Daoy (cell line): Measurements from ENCODE around the gene COX4I1. TPM values are rescaled to one million over a fixed set of nuclear protein-coding genes. Genes with fewer than 3 reads are reported as not detected.
"Not testable (repeated sequence)": the region's sequence is repeated elsewhere in the genome, so short reads cannot be mapped to it uniquely, and the experiment has no call there.

Experiments
- DNase-seq: peaks from one replicate; pipeline ENCODE4 v3.0.0-alpha.2; 2015; ENCODE audit warnings: low read depth
- total RNA-seq: library from RNA; depleted of rRNA; stranded (reverse); fragments of >200 nt; shearing (Covaris generic); gene quantifications from 2 replicates; pipeline ENCODE4 v1.2.3, GENCODE V29; 2014

COX4I1 gene
- total RNA-seq, 1 experiment from 2014 or later: 540 TPM

DNA sequence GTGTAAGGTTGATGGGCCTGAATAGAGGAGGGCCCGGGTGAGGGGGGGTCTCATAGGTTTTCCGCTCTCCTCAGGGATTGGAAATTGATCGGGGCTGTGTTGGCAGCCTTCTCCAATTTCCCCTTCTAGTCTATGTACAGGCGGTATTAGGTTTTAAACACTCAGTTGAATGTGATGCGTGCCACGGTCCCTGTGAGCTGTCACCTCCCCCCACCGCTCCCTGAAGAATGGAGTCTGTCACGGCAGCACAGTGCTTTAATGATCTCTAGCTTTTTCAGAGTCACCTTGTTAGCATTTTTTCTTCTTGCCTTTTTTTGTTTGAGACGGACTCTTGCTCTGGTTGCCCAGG is 800 bp downstream of the COX4I1 start:
- DNase-seq: no peak

DNA sequence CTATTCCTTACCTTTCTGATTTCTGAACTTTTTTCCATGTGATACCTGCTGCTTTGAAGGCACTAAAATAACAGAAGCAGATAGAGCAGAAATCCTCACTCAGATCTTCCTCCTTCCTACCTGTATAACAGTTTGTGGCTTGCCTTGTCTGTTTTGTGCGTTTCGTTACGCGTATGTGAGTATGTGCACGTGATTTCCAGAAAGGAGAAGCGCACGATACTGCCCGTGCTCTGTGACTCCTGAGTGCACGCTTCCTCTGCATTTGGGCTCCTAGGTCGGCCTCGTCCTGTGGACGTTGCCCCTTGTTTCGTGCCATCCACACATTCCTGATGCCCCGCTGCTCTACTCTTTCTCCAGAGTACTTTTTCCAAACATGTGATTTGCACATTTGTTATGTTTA is 4.1 kb downstream of the COX4I1 start:
- no peak for DNase-seq

DNA sequence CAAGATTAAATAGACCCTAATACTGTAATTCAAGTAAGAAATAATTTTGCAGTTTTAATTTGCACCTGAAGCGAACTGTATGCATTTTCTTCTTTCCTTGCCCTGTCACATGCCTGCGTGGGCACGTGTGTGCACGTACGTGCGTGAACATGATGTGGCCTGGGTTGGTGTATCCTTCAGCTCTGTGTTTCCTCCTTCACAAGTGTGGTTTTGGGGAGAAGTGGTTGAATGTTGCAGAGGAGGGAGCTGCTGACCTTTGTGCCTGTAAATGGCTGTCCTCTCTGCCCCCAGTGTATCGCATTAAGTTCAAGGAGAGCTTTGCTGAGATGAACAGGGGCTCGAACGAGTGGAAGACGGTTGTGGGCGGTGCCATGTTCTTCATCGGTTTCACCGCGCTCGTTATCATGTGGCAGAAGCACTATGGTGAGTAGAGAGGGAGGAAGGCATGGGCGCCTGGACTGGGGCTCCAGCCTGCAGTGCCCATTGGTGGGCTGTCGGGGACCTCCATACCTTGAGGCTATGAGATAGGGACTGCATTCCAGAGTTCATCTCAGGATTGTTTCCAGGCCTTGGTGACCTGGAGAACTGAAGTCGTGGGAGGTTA is 6.0 kb downstream of the COX4I1 start:
- no peak for DNase-seq

DNA sequence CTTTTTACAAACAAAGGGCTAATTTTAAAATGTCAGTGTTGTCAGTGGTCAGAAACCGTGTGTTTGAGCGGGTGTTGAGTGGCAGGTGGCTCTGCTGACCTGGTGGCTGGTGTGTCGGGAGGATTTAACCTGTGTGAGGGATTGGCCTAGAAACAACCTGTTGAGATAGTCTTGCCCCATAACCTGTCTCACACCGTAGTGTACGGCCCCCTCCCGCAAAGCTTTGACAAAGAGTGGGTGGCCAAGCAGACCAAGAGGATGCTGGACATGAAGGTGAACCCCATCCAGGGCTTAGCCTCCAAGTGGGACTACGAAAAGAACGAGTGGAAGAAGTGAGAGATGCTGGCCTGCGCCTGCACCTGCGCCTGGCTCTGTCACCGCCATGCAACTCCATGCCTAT is 7.0 kb downstream of the COX4I1 start:
- no peak for DNase-seq

DNA sequence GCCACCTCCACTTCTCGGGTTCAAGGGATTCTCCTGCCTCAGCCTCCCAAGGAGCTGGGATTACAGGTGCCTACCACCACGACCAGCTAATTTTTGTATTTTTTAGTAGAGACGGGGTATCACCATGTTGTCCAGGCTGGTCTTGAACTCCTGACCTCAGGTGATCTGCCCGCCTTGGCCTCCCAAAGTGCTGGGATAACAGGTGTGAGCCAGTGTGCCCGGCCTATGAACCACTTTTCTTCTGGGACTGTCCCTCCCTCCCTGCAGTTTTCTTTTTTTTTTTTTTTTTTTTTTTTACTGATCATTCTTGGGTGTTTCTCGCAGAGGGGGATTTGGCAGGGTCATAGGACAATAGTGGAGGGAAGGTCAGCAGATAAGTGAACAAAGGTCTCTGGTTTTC is 7.8 kb downstream of the COX4I1 start:
- DNase-seq: not testable (repeated sequence)

DNA sequence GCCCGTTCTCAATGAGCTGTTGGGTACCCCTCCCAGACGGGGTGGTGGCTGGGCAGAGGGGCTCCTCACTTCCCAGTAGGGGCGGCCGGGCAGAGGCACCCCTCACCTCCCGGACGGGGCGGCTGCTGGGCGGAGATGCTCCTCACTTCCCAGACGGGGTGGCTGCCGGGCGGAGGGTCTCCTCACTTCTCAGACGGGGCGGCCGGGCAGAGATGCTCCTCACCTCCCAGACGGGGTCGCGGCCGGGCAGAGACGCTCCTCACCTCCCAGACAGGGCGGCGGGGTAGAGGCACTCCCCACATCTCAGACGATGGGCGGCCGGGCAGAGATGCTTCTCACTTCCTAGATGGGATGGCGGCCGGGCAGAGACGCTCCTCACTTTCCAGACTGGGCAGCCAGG is 8.6 kb downstream of the COX4I1 start:
- DNase-seq: not testable (repeated sequence)

DNA sequence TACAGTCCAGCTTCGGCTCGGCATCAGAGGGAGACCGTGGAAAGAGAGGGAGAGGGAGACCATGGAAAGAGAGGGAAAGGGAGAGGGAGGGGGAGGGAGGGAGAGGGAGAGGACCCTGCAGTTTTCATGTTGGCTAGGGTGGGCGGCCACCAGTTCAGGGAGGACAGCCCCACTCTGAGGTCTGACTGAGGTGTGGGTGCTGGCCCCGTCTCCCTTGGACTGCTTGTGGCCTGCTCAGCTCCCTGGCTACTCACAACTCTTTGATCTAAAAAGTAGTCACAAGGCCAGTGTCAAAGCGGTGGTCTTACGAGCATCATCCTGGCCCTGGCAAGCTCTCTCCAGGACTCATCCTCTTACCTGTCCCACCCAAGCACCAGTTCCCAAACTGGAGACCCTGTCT is 9.4 kb downstream of the COX4I1 start:
- no peak for DNase-seq

DNA sequence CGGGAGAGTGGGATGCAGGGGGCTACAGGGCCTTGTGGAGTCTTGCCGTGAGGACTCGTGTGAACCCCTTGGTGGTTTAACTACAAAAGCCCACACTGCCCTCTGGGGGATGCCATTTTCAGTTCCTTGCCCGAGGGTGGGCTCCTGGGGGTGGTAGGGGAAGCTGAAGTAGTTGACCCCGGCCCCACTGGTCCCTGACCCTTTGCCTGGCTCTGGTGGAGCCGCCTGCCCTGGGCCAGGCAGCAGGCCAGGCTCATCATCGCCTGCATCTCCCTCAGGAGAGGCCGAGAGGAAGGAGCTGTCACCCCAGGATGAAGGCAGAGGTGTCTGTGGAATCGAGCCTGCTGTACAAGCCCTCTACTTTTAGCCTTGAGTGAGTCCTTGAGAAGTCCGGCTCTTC is 10.2 kb downstream of the COX4I1 start:
- DNase-seq: no peak

DNA sequence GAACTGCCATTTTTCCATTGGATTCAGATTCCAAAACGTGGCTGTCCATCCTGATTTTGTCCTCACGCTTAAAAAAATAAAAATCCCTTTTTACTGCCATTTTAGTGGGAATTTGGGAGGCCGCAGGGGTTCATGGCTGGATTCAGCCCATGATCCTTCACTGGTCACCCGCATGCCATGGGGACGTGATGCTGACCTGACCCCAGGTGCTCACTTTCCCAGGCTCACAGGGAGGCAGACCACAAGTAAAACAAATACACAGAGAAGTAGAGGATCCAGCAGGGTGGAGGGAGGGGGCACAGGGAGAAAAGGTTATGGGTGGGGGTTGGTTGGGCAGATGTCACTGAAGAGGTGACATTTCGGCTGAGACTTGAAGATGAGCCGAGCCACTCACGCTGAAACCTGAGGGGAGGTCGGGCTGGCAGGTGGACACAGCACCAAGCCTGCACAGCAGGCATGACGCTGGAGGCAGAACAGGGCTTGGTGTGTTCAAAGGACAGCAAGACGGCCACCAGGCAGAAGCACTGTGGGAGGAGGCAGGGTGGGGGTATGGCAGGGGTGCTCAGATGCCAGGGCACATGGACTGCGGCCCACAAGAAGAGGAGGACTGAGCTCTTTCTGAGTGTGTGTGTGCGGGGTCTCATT is 10.7 kb downstream of the COX4I1 start:
- DNase-seq: no peak

DNA sequence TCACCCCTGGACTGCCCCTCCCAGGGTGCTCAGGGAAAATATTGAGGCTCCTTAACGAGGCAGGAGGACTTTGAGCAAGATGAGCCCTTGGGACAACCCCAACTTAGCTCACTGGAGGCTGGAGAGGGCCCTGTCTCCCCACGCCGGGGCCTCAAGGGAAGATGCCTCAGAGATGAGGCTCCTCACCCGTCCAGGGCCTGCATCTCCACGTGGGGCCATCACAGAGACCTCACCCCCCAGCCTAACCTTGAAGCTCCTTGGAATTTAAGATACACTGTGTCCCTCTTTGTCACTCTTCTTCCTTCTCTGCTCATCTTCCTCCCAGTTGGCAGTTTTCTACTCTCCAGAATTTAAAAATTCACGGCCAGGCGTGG is 11.2 kb downstream of the COX4I1 start:
- DNase-seq: no peak

DNA sequence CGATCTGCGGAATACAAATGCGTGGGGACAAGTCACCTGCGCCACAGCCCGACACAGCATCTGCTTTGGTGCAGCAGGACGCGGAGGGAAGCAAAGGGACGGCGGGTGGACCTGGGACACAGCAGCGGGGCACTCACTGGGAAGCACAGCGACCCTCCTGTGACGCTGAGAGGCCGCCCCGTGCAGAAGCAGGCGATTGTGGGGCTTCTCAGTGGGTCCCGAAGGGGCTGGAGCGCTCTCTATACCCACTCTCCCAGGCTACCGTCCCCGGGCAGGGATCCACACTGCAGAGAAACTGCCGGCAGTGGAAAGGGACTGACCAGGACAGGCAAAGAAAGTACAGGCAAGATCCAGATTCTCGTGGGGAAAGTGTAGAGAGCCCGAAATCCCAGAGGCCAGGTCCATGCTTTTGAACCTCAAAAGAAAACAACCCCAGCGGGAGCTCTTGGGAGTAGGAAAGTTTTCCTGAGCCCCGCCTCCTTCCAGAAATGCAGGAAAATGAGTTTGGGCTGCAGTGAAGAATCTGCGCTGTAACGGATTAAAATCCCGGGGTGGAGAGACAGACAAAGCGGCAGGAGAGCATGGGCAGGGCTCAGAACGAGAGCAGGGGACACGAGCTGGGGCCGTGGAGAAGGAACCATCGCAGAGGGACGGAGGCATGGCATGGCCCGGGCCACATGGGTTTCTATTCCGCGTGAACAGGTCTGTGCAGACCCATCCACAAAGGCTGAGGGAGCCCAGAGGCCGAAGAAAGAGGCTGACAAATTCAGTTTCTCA is 12.7 kb downstream of the COX4I1 start:
- no peak for DNase-seq

DNA sequence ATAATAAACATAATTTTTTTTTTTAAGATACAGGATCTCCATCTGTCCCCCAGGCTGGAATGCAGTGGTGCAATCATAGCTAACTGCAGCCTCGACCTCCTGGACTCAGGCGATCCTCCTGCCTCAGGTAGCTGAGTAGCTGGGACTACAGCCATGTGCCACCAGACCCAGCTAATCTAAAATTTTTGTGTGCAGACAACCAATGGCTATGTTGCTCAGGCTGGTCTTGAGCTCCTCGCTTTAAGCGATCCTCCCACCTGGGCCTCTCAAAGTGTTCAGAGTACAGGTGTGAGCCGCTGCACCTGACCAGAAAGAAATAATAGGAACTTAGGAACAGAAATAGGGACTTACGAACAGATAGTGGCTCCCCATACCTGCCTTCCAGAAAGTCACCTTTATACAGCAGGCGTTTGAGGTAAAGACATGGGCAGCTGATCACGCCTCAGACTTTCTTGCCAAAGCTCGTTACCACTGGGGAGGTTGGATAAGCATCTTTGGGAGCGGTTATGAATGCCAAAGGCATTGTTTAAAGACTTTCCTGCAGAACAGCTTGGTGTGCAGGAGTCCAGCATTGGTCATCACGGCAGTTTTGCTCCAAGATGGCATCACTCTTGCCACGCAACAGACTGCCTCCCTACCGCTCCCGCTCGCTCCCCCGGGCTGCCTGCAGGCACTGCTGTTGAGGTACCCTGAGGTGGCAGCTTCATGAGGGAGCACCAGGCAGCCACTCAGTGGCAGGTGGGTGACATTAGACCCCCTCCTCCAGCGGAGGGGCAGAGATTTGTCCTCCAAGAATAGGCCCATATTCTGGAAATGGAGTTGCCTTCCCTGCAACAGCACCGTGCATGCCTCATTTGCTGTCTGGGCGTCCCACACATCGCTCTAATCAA is 13.6 kb downstream of the COX4I1 start:
- no peak for DNase-seq

DNA sequence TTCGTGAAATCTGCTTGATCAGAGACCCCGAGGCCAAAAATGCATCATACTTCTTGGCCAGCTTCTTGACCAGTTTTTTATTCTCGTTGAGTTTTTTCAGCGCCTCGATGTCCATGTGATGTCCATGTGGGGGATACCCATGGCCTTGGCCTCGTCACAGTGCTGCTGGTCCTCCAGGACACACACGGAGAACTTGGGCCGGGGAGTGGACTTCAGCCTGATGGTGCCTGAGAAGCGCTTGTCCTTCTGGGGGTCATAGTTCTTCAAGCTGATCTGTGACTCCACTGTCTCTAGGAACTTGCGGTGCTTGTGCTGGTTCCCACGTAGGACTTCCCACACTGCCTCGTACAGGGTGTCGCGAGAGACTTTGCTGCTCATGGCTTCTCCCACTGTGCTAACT is 16.7 kb downstream of the COX4I1 start:
- DNase-seq: no peak

DNA sequence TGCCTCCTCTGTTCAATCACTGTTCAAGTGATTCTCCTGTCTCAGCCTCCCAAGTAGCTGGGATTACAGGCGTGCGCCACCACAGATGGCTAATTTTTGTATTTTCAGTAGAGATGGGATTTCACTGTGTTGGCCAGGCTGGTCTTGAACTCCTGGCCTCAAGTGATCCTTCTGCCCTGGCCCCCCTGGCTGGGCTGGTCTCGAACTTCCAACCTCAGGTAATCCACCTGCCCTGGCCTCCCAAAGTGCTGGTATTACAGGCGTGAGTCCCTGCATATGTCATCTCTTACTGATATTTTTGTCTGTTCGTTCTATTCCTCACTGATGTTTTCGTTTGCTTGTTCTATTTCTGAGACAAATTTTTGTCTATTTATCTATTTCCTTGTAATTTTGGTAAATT is 17.7 kb downstream of the COX4I1 start:
- DNase-seq: not testable (repeated sequence)

DNA sequence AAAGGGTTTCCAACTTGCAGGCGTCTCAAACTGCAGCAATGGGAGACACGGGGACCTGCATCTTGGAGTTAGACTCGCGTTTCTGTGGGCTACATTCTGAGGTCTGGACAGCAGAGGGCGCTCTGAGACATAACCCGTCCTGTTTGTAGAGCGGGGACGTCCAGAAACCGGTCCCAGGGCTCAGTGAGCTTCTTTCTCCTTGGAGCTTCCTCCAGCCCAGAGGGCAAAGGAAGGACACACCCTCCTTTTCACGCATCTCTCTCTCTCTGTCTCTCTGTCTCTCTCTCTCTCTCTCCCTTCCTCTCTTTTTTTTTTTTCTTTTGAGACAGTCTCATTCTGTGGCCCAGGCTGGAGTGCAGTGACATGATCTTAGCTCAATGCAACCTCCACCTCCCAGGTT is 19.8 kb downstream of the COX4I1 start:
- DNase-seq: peak; percentile 76

DNA sequence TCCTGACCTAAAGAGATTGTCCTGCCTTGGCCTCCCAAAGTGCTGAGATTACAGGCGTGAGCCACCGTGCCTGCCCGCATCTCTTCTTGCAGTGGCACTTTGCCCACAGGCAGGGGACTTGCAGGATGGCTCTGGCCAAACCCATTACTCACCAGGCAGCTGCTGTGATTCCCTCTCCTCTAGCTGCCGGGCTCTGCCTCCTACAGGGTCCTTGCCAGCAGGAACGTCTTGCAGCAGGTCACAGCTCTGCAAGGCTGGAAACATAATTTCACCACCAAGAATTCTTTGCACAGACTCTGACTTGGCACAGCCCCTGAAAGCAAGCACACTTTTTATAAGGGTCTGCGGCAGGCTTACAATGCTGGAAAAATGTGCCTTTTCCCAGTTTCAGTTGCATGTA is 20.3 kb downstream of the COX4I1 start:
- peak; percentile 35 for DNase-seq

DNA sequence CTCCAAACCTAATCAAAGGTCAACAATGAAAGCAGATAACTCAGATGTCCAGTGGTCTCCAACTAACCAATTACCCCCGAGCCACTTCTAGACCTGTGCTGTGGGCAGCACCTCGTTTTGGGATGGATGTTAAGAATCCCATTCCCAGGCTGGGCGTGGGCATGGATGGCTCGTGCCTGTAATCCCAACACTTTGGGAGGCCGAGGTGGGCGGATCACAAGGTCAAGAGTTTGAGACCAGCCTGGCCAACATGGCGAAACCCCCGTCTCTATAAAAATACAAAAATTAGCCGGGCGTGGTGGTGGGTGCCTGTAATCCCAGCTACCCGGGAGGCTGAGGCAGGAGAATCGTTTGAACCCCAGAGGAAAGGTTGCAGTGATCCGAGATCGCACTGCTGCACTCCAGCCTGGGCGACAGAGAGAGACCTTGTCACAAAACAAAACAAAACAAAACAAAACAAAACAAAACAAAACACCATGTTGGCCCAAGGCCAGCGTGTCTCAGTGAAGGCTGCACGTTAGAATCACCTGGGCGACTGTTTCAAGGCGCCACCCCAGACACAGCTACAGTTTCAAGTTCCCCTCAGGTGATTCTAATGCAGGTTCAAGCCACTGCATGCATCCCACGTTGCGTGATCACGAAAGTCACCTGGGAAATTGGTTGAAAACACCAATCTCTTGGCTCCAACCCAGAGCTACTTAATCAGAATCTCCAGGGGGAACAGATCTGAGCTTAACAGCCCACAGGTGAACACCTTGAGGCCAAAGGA is 21.3 kb downstream of the COX4I1 start:
- no peak for DNase-seq

DNA sequence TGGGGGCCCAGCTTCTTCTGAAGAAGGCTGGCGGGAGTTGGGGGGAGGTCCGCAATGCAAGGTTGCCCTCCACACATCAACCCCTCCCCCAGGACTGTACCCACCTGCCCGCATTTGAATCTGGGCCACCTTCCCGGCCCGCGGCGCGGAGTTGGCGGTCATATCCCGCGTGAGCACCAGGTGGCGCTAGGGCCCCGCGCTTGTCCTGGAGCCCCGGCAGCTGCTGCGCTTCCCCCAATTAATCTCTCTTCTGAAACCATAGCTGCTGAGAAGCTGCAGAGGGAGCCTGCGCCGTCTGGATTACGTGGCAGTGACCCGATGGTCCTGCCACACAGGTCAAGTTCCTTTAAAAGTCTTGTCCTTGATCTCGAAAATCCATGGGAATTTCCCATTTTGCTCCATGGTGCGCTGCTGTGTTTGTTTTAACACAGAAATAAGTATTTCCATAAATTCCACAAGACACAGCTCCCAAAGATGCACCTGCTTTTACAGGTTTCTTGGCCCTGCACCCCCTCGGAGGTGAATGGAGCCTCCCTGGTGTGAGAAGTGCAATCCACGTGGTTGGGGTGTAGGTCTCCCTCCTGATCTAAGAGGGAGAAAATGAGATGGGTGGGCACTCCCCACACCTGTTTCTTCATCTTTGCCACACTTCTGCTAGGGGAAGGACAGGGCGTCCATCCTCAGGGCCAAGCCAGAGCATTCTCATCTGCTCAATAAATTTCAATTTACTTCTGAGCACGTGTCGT is 22.1 kb downstream of the COX4I1 start:
- peak; percentile 75 for DNase-seq

DNA sequence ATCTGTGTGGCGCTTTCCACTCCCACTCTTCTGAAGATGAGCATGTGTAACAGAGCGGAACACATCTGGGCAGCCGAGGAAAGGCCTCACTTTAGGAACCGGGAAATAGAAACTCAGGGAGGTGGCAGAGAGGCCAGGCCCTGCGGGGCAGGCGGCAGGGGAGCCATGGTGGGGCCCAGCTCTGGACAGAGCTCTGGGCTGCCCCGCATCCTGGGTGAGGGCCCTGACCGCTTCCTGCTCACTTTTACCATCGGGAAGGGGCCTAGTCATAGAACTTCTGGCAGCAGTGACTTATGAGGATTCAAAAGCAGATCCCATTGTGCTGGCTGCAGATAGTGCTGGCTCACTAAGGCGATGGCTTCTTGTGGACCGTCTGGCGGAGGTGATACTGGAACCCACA is 22.6 kb downstream of the COX4I1 start:
- no peak for DNase-seq

DNA sequence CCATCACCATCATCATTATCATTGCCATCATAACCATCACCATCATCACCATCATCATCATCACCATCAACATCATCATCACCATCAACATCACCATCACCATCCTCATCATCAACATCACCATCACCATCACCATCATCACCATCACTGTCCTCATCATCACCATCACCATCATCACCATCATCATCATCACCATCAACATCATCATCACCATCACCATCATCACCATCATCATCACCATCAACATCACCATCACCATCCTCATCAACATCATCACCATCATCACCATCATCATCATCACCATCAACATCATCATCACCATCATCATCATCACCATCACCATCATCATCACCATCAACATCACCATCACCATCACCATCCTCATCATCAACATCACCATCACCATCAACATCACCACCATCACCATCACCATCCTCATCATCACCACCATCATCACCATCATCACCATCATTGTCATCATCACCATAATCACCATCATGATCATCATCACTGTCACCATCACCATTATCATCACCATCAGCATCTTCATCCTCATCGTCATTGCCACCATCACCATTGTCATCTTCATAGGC is 23.9 kb downstream of the COX4I1 start:
- no peak for DNase-seq
